ENCODE data around the gene SKI.
"Not testable (repeated sequence)": the region's sequence is repeated elsewhere in the genome, so short reads cannot be mapped to it uniquely, and the experiment has no call there.

SKI gene

DNA sequence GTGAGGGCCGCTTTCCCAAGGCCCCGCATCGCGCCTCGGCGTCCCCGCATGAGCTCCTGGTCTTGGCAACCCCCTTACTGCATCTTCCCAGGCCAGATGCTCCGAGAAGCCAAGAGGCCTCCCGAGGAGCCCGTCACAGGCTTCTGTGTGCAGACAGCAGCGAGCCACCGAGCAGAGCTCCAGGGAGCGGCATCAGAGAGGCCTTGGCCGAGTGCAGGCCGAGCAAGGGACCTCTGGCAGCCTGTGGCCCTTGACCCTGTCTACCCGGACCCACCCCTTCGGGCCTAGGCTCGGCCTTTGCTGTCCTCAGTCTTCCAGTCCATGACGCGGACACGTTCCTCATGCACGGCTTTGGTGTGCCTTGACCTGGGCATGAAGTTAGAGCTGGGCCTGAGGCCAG, 99.7 kb downstream of the SKI start:
- no peak for DNase-seq

DNA sequence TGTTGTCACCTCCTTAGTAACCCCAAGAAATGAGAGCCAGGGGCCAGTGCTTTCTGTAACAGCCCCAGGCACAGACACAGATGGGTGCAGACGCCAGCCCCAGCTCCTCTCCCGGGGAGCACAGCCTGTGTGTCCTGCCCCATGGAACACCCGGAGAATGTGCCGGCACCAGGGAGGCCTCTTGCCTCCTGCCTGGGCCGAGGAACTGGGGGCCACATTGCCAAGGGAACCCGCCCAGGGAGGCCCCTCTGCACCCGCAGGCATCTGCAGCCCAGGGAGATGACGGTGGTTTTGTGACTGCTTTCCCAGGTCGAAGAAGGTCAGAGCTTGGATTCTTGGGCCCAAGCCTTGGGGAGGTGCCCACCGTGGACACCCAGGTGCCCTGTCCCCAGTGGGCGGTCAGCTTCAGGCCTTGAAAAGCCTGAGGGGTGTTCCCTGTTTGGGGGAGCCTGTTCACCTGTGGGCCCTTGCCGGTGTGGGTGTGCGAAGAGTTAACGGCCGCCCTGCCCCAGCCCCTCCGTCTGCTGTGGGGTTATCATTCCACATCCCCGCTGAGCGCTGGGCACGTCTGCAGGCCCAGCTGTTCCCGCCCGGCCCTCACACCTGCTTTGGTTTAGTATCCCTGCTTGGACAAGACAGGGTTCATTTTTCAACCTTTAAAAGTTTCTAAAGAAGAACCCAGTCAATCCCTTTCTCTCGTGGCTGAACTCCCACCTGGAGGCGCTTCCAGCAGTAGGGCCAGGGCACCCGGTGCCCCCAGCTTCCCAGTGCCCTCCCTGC, 100.7 kb downstream of the SKI start:
- no peak for DNase-seq

- no peak for DNase-seq
Observed at GRCh38 chr1:2330035-2330434, 101.9 kb downstream of the SKI start.

GRCh38 chr1:2330519-2331199, 102.5 kb downstream of the SKI start:
- no peak for DNase-seq

DNA sequence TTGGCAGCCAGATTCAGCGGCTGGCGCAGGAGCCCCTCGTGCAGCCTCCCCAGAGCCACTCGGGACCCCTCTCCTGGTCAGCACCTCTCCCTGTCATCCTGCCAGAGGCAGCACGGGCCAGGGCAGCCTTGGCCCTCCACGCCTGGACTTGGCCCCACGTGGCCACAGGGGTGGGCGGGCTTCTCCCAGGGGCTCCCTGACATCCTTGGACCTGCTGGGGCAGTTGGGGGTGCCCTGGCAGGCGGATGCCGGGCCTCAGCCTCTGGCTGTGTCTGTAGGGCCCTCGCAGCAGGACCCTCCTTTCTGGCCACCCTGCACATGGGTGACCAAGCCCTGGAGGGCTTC, 103.1 kb downstream of the SKI start:
- DNase-seq: no peak

- DNase-seq: not testable (repeated sequence)
Observed at GRCh38 chr1:2331580-2331979, 103.5 kb downstream of the SKI start.

GRCh38 chr1:2334366-2334765, 106.2 kb downstream of the SKI start:
- no peak for DNase-seq

GRCh38 chr1:2334883-2335534, 106.9 kb downstream of the SKI start:
- no peak for DNase-seq

GRCh38 chr1:2335721-2336455, 107.8 kb downstream of the SKI start:
- DNase-seq: no peak

- DNase-seq: no peak
Observed at GRCh38 chr1:2336499-2336898, 108.4 kb downstream of the SKI start.

- no peak for DNase-seq
Observed at GRCh38 chr1:2337081-2337480, 109.0 kb downstream of the SKI start.

DNA sequence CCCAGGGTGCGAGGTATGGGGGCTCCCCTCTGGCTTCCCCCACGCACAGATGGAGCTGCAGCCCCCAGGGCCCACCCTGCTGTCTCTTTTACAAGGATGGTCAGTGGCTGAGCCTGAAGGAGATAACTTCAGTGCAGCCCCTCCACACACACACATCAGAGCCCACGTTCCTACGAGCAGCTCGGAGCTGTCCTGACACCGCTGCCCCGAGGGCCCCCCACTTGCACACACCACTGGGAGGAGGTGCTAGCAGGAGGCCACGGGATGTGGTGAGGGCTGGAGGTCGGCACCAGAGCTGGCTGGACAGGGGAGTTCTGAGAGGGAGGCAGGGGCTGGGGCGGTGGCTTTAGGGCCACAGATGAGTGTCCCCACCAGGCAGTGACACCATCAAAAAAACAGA, 109.4 kb downstream of the SKI start:
- DNase-seq: no peak

DNA sequence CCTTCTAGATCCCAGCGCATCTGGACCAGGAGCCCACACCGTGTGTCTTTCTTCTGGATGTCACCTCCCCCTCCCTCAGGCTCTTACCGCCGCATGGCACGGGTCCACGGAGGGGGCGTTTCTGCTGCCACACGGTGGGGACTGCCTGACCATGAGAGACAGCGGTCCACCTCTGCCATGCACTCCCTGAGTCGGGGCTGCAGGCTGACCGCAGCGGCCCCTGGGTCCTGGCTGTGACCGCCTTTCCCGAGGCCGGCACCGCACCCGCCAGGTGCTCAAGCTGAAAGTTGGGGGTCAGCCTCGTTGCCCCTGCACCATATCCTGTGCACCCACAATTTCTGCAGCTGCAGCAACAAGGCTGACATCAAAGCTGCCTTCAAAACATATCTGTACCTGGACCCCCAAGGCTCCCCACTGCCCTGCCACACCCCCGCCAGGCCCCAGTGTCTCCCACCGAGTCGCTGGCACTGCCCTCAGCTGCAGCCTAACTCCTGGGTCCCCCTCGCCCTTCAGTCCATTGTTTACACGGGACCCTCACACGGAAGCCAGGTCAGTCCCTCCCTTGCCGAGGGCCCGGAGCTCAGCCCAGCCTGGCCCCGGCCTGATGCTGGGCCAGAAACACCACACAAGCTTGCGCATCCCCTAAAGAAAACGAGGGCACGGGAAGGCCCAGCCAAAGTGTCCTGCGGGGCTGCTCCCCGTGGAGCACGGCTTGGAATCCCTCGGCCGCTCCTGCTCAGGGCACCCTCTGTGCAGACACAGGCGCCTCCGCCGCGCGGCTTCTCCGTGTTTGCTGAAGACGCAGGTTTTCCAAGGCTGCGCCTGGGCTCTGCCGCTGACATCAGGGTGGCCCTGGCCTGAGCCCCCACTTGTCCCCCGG, 111.3 kb downstream of the SKI start:
- no peak for DNase-seq

GRCh38 chr1:2340086-2340917, 112.2 kb downstream of the SKI start:
- no peak for DNase-seq

GRCh38 chr1:2340918-2341254, 112.8 kb downstream of the SKI start:
- no peak for DNase-seq

DNA sequence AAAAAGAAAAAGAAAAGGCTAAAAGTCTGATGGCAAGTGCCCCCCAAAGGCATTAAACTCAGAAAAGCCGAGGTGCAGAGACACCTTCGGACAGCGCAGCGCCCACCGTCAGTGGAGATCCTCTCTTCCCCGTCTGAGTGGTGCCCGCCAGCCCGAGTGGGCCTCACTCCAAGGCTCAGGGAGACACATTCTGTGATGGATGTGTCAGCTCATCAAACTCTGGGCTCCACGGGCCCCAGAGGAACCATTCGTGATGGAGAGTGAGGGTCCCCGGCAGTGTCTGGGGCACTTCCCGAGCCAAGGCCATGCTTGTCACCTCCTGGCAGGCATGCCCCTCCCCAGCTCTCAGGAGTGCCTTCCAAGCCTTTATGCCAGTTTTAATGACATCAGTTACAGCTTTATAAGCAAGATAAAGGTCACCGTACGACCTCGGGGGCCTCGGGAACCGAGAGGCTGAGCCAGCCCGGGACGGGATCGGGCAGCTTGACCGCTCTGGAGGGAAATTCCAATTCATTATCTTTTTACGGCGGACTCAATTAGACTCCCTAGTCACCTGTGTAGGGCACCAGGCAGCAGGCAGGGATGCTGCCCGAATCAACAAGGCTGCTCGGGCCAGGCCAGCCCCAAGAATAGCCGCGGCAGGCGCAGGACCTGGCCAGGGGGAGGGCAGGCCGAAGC, 113.7 kb downstream of the SKI start:
- DNase-seq: no peak

DNA sequence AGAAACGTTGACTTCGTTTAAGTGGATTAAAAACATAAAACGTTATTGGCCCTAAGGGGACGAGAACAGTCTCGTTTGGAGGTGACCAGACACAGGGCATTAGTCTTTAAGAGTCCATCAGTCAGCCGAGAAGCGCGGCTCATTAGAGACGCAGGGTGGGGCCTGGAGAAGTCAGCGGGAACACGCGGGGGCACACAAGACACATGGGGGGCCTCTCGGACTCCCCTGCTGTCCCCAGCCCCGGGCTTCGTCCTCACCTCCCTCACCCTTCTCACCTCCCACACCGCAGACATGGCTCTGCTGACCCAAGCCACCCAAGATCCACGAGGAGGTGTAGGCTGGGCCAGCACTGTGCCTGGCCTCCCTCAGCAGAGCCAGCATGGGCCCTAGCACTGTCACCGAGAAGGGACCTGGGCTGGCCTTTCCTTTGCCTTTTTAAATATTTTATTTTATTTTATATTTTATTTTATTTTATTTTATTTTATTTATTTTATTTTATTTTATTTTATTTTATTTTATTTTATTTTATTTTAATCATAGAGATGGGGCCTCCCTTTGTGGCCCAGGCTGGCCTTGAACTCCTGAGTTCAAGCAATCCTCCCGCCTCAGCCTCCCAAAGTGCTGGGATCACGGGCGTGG, 114.4 kb downstream of the SKI start:
- no peak for DNase-seq

- no peak for DNase-seq
Observed at GRCh38 chr1:2343023-2343935, 115.2 kb downstream of the SKI start.

DNA sequence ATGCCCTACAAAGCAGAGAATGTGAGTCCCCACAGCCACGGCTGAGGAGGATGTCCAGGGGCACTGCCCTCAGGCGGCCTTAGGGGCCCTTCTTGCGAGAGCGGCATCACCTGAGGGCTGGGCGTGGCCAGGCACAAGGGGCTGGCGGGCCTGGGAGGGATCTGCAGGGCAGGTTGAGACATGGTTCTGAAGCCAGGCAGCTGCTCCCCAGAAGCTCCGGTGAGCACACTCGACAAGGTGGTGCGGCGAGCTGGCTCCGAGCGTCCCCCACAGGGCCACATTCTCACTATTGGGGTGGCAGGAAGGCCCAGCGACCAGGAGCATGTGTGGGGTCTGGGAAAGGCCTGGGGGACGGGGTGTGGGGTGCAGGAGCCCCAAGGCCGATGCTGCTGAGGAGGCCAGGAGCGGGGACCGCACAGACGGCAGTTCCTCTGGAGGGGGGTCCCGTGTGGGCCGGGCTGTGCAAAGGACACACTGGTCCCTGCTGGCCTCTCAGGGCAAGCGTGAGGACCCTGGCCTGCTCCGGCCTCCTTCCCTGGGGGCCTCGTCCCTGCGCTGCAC, 116.1 kb downstream of the SKI start:
- DNase-seq: no peak
